GM18498 (cell line): ENCODE measurements around the gene TSPAN32.

ENCODE experiments used
- ATAC-seq: cut with Tn5 transposase; IDR thresholded peaks from one replicate; pipeline ENCODE4 v1.9.1; 2021; ENCODE audit warnings: mild to moderate bottlenecking, moderate library complexity; ENCODE audit not compliant: unreplicated experiment

The TSPAN32 gene

GRCh38 chr11:2266586-2267305, 35.1 kb upstream of the TSPAN32 start:
- no peak for ATAC-seq

GRCh38 chr11:2267306-2267850, 34.4 kb upstream of the TSPAN32 start:
- ATAC-seq: no peak

GRCh38 chr11:2267851-2268728, 33.7 kb upstream of the TSPAN32 start:
- ATAC-seq: no peak

- ATAC-seq: no peak
Measured at GRCh38 chr11:2268729-2269600, 32.8 kb upstream of the TSPAN32 start.

GRCh38 chr11:2269601-2270321, 32.1 kb upstream of the TSPAN32 start:
- no peak for ATAC-seq

GRCh38 chr11:2270322-2271076, 31.3 kb upstream of the TSPAN32 start, which contains the start of gene ASCL2:
ASCL2 (minus strand) TSS chr11:2270588; CDS start chr11:2270332, 256 bp downstream.
- no peak for ATAC-seq

GRCh38 chr11:2271077-2271326, 30.8 kb upstream of the TSPAN32 start:
- ATAC-seq: no peak

GRCh38 chr11:2271327-2272227, 30.2 kb upstream of the TSPAN32 start:
- no peak for ATAC-seq

- no peak for ATAC-seq
Measured at GRCh38 chr11:2272228-2272945, 29.4 kb upstream of the TSPAN32 start.

GRCh38 chr11:2272946-2273280, 28.9 kb upstream of the TSPAN32 start:
- no peak for ATAC-seq

GRCh38 chr11:2273311-2273710, 28.5 kb upstream of the TSPAN32 start:
- no peak for ATAC-seq

GRCh38 chr11:2273771-2274170, 28.0 kb upstream of the TSPAN32 start:
- no peak for ATAC-seq

- no peak for ATAC-seq
Measured at GRCh38 chr11:2275334-2276279, 26.2 kb upstream of the TSPAN32 start.

- no peak for ATAC-seq
Measured at GRCh38 chr11:2276280-2277007, 25.4 kb upstream of the TSPAN32 start.

- no peak for ATAC-seq
Measured at GRCh38 chr11:2277008-2277346, 24.8 kb upstream of the TSPAN32 start.

GRCh38 chr11:2277933-2278523, 23.8 kb upstream of the TSPAN32 start:
- no peak for ATAC-seq
